Liver (tissue), 9 donors: ENCODE results near the gene BCR. TPM values are rescaled to one million over a fixed set of nuclear protein-coding genes. Genes with fewer than 3 reads are reported as not detected.
A peak's percentile ranks its signal among the peaks of the same experiment; 100 is the strongest.

Experiments
- DNase-seq: peaks from one replicate; pipeline ENCODE4 v3.0.0-alpha.2; 2017; ENCODE audit warnings: low spot score
- H3K27ac ChIP-seq, 2 donors: one replicate each; pipeline ENCODE4 v1.7.0; 2013; ENCODE audit warnings: inconsistent platforms in 2 of 2, low read length in 2 of 2, control low read depth in 1 of 2, low read depth in 1 of 2, mild to moderate bottlenecking in 1 of 2
- H3K27me3 ChIP-seq, 4 donors: one replicate each; pipeline versions ENCODE4 v1.6.1 to v1.7.0; 2013; ENCODE audit warnings: low read length in 3 of 4, inconsistent platforms in 1 of 4, mild to moderate bottlenecking in 1 of 4, moderate library complexity in 1 of 4; ENCODE audit not compliant: control insufficient read depth in 4 of 4, insufficient read depth in 4 of 4
- H3K36me3 ChIP-seq, 4 donors: one replicate each; pipeline versions ENCODE4 v1.6.1 to v1.7.0; 2013; ENCODE audit warnings: low read length in 3 of 4, mild to moderate bottlenecking in 3 of 4, low read depth in 1 of 4, moderate library complexity in 1 of 4; ENCODE audit not compliant: control insufficient read depth in 4 of 4, insufficient read depth in 3 of 4
- H3K4me1 ChIP-seq, 4 donors: one replicate each; pipeline versions ENCODE4 v1.6.1 to v1.7.0; 2013; ENCODE audit warnings: low read length in 3 of 4, mild to moderate bottlenecking in 3 of 4, moderate library complexity in 1 of 4; ENCODE audit not compliant: control insufficient read depth in 4 of 4, insufficient read depth in 4 of 4
- H3K4me3 ChIP-seq, 3 donors: one replicate each; pipeline versions ENCODE4 v1.6.1 to v1.7.0; 2013; ENCODE audit warnings: low read length in 3 of 3, control low read depth in 1 of 3, low read depth in 1 of 3, mild to moderate bottlenecking in 1 of 3
- H3K9ac ChIP-seq, 2 donors: one replicate each; pipeline ENCODE4 v1.7.0; 2013; ENCODE audit warnings: low read length in 2 of 2, mild to moderate bottlenecking in 2 of 2, moderate library complexity in 2 of 2, control low read depth in 1 of 2, low read depth in 1 of 2
- H3K9me3 ChIP-seq, 4 donors: one replicate each; pipeline versions ENCODE4 v1.6.1 to v1.7.0; 2013; ENCODE audit warnings: low read length in 3 of 4; ENCODE audit not compliant: control insufficient read depth in 4 of 4
- ATF3 ChIP-seq: IDR thresholded peaks from 2 replicates; pipeline ENCODE4 v1.6.1; 2016; ENCODE audit warnings: antibody characterized with exemption
- CTCF ChIP-seq: fragments of 150-350 bp; IDR thresholded peaks from 2 replicates; pipeline ENCODE4 v1.5.1; 2017; ENCODE audit warnings: improper control_type of control experiment, low read depth, low read length; ENCODE audit not compliant: missing input control
- EGR1 ChIP-seq, 2 donors: IDR thresholded peaks; 2 replicates each; pipeline ENCODE4 v1.6.1; 2016 to 2018; ENCODE audit warnings: antibody characterized with exemption in 2 of 2, low read depth in 2 of 2
- FOXA1 ChIP-seq: IDR thresholded peaks from 2 replicates; pipeline ENCODE4 v1.6.1; 2016; ENCODE audit warnings: antibody characterized with exemption
- FOXA2 ChIP-seq: IDR thresholded peaks from 2 replicates; pipeline ENCODE4 v1.6.1; 2016; ENCODE audit warnings: antibody characterized with exemption
- GABPA ChIP-seq, 2 donors: IDR thresholded peaks in 1 of 2; conservative IDR thresholded peaks in 1 of 2; 2 replicates each; pipeline ENCODE4 v1.6.1; 2016; ENCODE audit warnings: antibody characterized with exemption in 2 of 2, mild to moderate bottlenecking in 1 of 2, moderate library complexity in 1 of 2
- HNF4A ChIP-seq, 2 donors: conservative IDR thresholded peaks; 2 replicates each; pipeline ENCODE4 v1.6.1; 2016; ENCODE audit warnings: antibody characterized with exemption in 2 of 2, mild to moderate bottlenecking in 2 of 2
- HNF4G ChIP-seq: IDR thresholded peaks from 2 replicates; pipeline ENCODE4 v1.6.1; 2016; ENCODE audit warnings: antibody characterized with exemption
- JUND ChIP-seq, 2 donors: IDR thresholded peaks; 2 replicates each; pipeline ENCODE4 v1.6.1; 2016; ENCODE audit warnings: antibody characterized with exemption in 2 of 2
- MAX ChIP-seq: IDR thresholded peaks from 2 replicates; pipeline ENCODE4 v1.6.1; 2016; ENCODE audit warnings: antibody characterized with exemption
- NR2F2 ChIP-seq: IDR thresholded peaks from 2 replicates; pipeline ENCODE4 v1.6.1; 2016; ENCODE audit warnings: antibody characterized with exemption
- RAD21 ChIP-seq, 2 donors: IDR thresholded peaks; 2 replicates each; pipeline ENCODE4 v1.6.1; 2016; ENCODE audit warnings: antibody characterized with exemption in 2 of 2, mild to moderate bottlenecking in 2 of 2
- REST ChIP-seq: IDR thresholded peaks from 2 replicates; pipeline ENCODE4 v1.6.1; 2016; ENCODE audit warnings: antibody characterized with exemption, mild to moderate bottlenecking
- RXRA ChIP-seq, 2 donors: IDR thresholded peaks; 2 replicates each; pipeline ENCODE4 v1.6.1; 2017 to 2018; ENCODE audit warnings: antibody characterized with exemption in 2 of 2, mild to moderate bottlenecking in 1 of 2
- SP1 ChIP-seq: IDR thresholded peaks from 2 replicates; pipeline ENCODE4 v1.6.1; 2018; ENCODE audit warnings: antibody characterized with exemption, mild to moderate bottlenecking
- TAF1 ChIP-seq: conservative IDR thresholded peaks from 2 replicates; pipeline ENCODE4 v1.6.1; 2016; ENCODE audit warnings: antibody characterized with exemption, mild to moderate bottlenecking
- YY1 ChIP-seq: IDR thresholded peaks from 2 replicates; pipeline ENCODE4 v1.6.1; 2016; ENCODE audit warnings: antibody characterized with exemption, mild to moderate bottlenecking
- ZBTB33 ChIP-seq: IDR thresholded peaks from 2 replicates; pipeline ENCODE4 v1.6.1; 2016; ENCODE audit warnings: antibody characterized with exemption
- WGBS: extraction: QIAGEN DNeasy Blood & Tissue Kit; methylation state at CpG from one replicate; pipeline ENCODE4 v1.1.7; 2013; 5-methylcytosine and 5-hydroxymethylcytosine counted together
- polyA plus RNA-seq, 2 donors: library from polyadenylated mRNA; stranded (reverse) in 1 of 2; unstranded in 1 of 2; fragments of 200-250 nt in 1 of 2; fragments of >200 nt in 1 of 2; fragmentation: Nextera tagmentation in 1 of 2; extraction: Ambion mirVana in 1 of 2; gene quantifications; one replicate each; pipeline versions ENCODE4 v1.2.1 to v1.2.3, GENCODE V29; 2013 to 2015
- total RNA-seq, 2 donors: library from RNA; depleted of rRNA; stranded (reverse); fragments of >200 nt; gene quantifications; one replicate each; pipeline ENCODE4 v1.2.3, GENCODE V29; 2014
- donor health status: healthy.
- donor health status: healthy.
- donor health status: healthy.
- donor health status: healthy.
- donor health status: healthy.

Gene BCR
- total and polyA plus RNA-seq, 4 donors, result 7.4 to 35.6 (median 18.3) TPM

GRCh38 chr22:23177197-23177596 lies 3.1 kb upstream of the BCR start:
- 80% methylated on average over 4 of the region's 4 CpGs for WGBS

GRCh38 chr22:23178512-23179254 lies 1.6 kb upstream of the BCR start:
- 34% methylated on average over 9 of the region's 9 CpGs for WGBS
- Histone ChIP-seq H3K27me3 (no peaks in the 10 kb centered on the region), H3K4me1 (peaks cover 12 to 43% (median 40%) of the 10 kb centered on the region in 4 donors), H3K27ac (peak overlapping the region; percentile 60 to 81), H3K4me3 (no peak overlapping the region), H3K9ac (peak overlapping the region in 1 of 2 donors; percentile 53), H3K36me3 (no peaks in the 10 kb centered on the region), H3K9me3 (no peaks in the 10 kb centered on the region)
- peak; percentile 98 for TF ChIP-seq CTCF
- no peak for TF ChIP-seq GABPA (IDR thresholded peaks at IDR 0.05 in 1 of 2, conservative IDR thresholded peaks at IDR 0.05 in 1 of 2)
- no peak for TF ChIP-seq FOXA2
- TF ChIP-seq HNF4A (conservative IDR thresholded peaks at IDR 0.05), result peak; percentile 22 to 49
- TF ChIP-seq ZBTB33, result no peak
- TF ChIP-seq NR2F2, result no peak
- no peak for TF ChIP-seq FOXA1
- no peak for TF ChIP-seq MAX
- TF ChIP-seq RXRA (IDR thresholded peaks at IDR 0.05), result no peak
- no peak for TF ChIP-seq ATF3
- TF ChIP-seq YY1, result no peak
- TF ChIP-seq EGR1 (IDR thresholded peaks at IDR 0.05; ENCODE audit: low read depth in 2 of 2), result no peak
- peak; percentile 99 for TF ChIP-seq RAD21 (IDR thresholded peaks at IDR 0.05)
- no peak for TF ChIP-seq REST
- no peak for TF ChIP-seq HNF4G
- TF ChIP-seq JUND (IDR thresholded peaks at IDR 0.05), result no peak
- TF ChIP-seq SP1, result no peak
- no peak for TF ChIP-seq TAF1
- DNase-seq, result peak; percentile 73

More at GRCh38 chr22:23177197-23177596, 3.1 kb upstream of the BCR start:
- Histone ChIP-seq H3K4me1 (peaks cover 12 to 28% (median 26%) of the 10 kb centered on the region in 4 donors), H3K27me3 (no peaks in the 10 kb centered on the region), H3K9me3 (no peaks in the 10 kb centered on the region), H3K36me3 (no peaks in the 10 kb centered on the region), H3K9ac (no peak overlapping the region), H3K4me3 (no peak overlapping the region), H3K27ac (no peak overlapping the region)
- DNase-seq, result no peak
- no peak for TF ChIP-seq CTCF
- peak; percentile 68 for TF ChIP-seq NR2F2
- no peak for TF ChIP-seq FOXA2
- no peak for TF ChIP-seq HNF4G
